ENCODE measurements around the gene MS4A4A.

MS4A4A gene

GRCh38 chr11:60318726-60319125 lies 38.3 kb downstream of the MS4A4A start:
- no peak overlapping the region for H3K27ac ChIP-seq (ENCODE audit: low read depth, low read length)
- no peak overlapping the region for H4K91ac ChIP-seq (ENCODE audit: low read depth, low read length)
- no peaks in the 10 kb centered on the region for H3K27me3 ChIP-seq (ENCODE audit: insufficient read depth, low read length)
- H3K4me1 ChIP-seq (ENCODE audit: control insufficient read depth in 1 of 2, insufficient read depth in 2 of 2, low read length in 2 of 2), result no peaks in the 10 kb centered on the region
- H2BK120ac ChIP-seq (ENCODE audit: insufficient read depth, low read length, poor library complexity), result no peak overlapping the region
- H2AFZ ChIP-seq (ENCODE audit: insufficient read depth, low read length, poor library complexity), result no peak overlapping the region
- no peak overlapping the region for H3K18ac ChIP-seq (ENCODE audit: low read length)
- no peak overlapping the region for H2BK5ac ChIP-seq (ENCODE audit: low read depth, low read length, poor library complexity)
- no peak overlapping the region for H3K14ac ChIP-seq (ENCODE audit: low read length)
- no CpG with 5 or more reads among the region's 2 CpGs for WGBS (ENCODE audit: extremely low coverage, insufficient coverage, insufficient read length)
- H3K4me2 ChIP-seq (ENCODE audit: low read length), result no peak overlapping the region
- H3K4me3 ChIP-seq (ENCODE audit: low read depth, low read length), result no peak overlapping the region
- no peak overlapping the region for H4K8ac ChIP-seq (ENCODE audit: low read depth, low read length)
- H3K36me3 ChIP-seq (ENCODE audit: control insufficient read depth in 1 of 2, insufficient read depth in 2 of 2, low read length in 2 of 2), result no peaks in the 10 kb centered on the region
- peak; percentile 55 to 70 for DNase-seq
- H4K12ac ChIP-seq (ENCODE audit: low read depth, low read length), result no peak overlapping the region
- no peak overlapping the region for H3K23ac ChIP-seq (ENCODE audit: low read length)
- no peak overlapping the region for H2AK5ac ChIP-seq (ENCODE audit: low read length)
- no peak overlapping the region for H3K9ac ChIP-seq (ENCODE audit: low read length)
- H3K79me2 ChIP-seq (ENCODE audit: control insufficient read depth, insufficient read depth, low read length, poor library complexity), result no peaks in the 10 kb centered on the region
- H2BK12ac ChIP-seq (ENCODE audit: low read length), result no peak overlapping the region
- H3K9me3 ChIP-seq (ENCODE audit: insufficient read depth, low read depth, low read length), result peaks cover 3% of the 10 kb centered on the region
- H3K79me1 ChIP-seq (ENCODE audit: low read length), result no peaks in the 10 kb centered on the region
- H3K4ac ChIP-seq (ENCODE audit: low read depth, low read length), result no peak overlapping the region

- Histone ChIP-seq H3K27ac (ENCODE audit: low read depth, low read length) (no peak overlapping the region), H2AK5ac (ENCODE audit: low read length) (no peak overlapping the region), H3K14ac (ENCODE audit: low read length) (no peak overlapping the region), H3K79me1 (ENCODE audit: low read length) (no peaks in the 10 kb centered on the region), H4K8ac (ENCODE audit: low read depth, low read length) (no peak overlapping the region), H3K4me3 (ENCODE audit: low read depth, low read length) (no peak overlapping the region), H3K9me3 (ENCODE audit: insufficient read depth, low read depth, low read length) (peaks cover 3% of the 10 kb centered on the region), H3K23ac (ENCODE audit: low read length) (no peak overlapping the region), H4K91ac (ENCODE audit: low read depth, low read length) (no peak overlapping the region), H3K27me3 (ENCODE audit: insufficient read depth, low read length) (no peaks in the 10 kb centered on the region), H2BK120ac (ENCODE audit: insufficient read depth, low read length, poor library complexity) (no peak overlapping the region), H3K9ac (ENCODE audit: low read length) (no peak overlapping the region), H2BK12ac (ENCODE audit: low read length) (no peak overlapping the region), H3K4me2 (ENCODE audit: low read length) (no peak overlapping the region), H2AFZ (ENCODE audit: insufficient read depth, low read length, poor library complexity) (no peak overlapping the region), H3K36me3 (ENCODE audit: control insufficient read depth in 1 of 2, insufficient read depth in 2 of 2, low read length in 2 of 2) (no peaks in the 10 kb centered on the region), H3K4ac (ENCODE audit: low read depth, low read length) (no peak overlapping the region), H4K12ac (ENCODE audit: low read depth, low read length) (no peak overlapping the region), H3K79me2 (ENCODE audit: control insufficient read depth, insufficient read depth, low read length, poor library complexity) (no peaks in the 10 kb centered on the region), H2BK5ac (ENCODE audit: low read depth, low read length, poor library complexity) (no peak overlapping the region), H3K18ac (ENCODE audit: low read length) (no peak overlapping the region), H3K4me1 (ENCODE audit: control insufficient read depth in 1 of 2, insufficient read depth in 2 of 2, low read length in 2 of 2) (no peaks in the 10 kb centered on the region)
- no peak for DNase-seq
Observed at GRCh38 chr11:60321051-60321450, 40.6 kb downstream of the MS4A4A start.

- H3K27ac ChIP-seq (ENCODE audit: low read depth, low read length), result no peak within 1 kb of the TSS
- H3K14ac ChIP-seq (ENCODE audit: low read length), result no peak within 1 kb of the TSS
- no peak within 1 kb of the TSS for H3K23ac ChIP-seq (ENCODE audit: low read length)
- H3K4me3 ChIP-seq (ENCODE audit: low read depth, low read length), result no peak within 1 kb of the TSS
- peaks cover 2% of the 10 kb centered on the region for H3K9me3 ChIP-seq (ENCODE audit: insufficient read depth, low read depth, low read length)
- no peak within 1 kb of the TSS for H3K9ac ChIP-seq (ENCODE audit: low read length)
- no CpG with 5 or more reads among the region's 1 CpG for WGBS (ENCODE audit: extremely low coverage, insufficient coverage, insufficient read length)
- H3K36me3 ChIP-seq (ENCODE audit: control insufficient read depth in 1 of 2, insufficient read depth in 2 of 2, low read length in 2 of 2), result no peaks in the 10 kb centered on the region
- H2BK120ac ChIP-seq (ENCODE audit: insufficient read depth, low read length, poor library complexity), result no peak within 1 kb of the TSS
- H4K91ac ChIP-seq (ENCODE audit: low read depth, low read length), result no peak within 1 kb of the TSS
- no peaks in the 10 kb centered on the region for H3K4me1 ChIP-seq (ENCODE audit: control insufficient read depth in 1 of 2, insufficient read depth in 2 of 2, low read length in 2 of 2)
- H3K79me1 ChIP-seq (ENCODE audit: low read length), result peaks cover 2% of the 10 kb centered on the region
- no peak within 1 kb of the TSS for H4K12ac ChIP-seq (ENCODE audit: low read depth, low read length)
- DNase-seq, result no peak
- H3K18ac ChIP-seq (ENCODE audit: low read length), result no peak within 1 kb of the TSS
- H3K4me2 ChIP-seq (ENCODE audit: low read length), result no peak within 1 kb of the TSS
- H2AFZ ChIP-seq (ENCODE audit: insufficient read depth, low read length, poor library complexity), result no peak within 1 kb of the TSS
- H4K8ac ChIP-seq (ENCODE audit: low read depth, low read length), result no peak within 1 kb of the TSS
- H2AK5ac ChIP-seq (ENCODE audit: low read length), result no peak within 1 kb of the TSS
- no peaks in the 10 kb centered on the region for H3K27me3 ChIP-seq (ENCODE audit: insufficient read depth, low read length)
- no peak within 1 kb of the TSS for H2BK5ac ChIP-seq (ENCODE audit: low read depth, low read length, poor library complexity)
- H2BK12ac ChIP-seq (ENCODE audit: low read length), result no peak within 1 kb of the TSS
- no peak within 1 kb of the TSS for H3K4ac ChIP-seq (ENCODE audit: low read depth, low read length)
- no peaks in the 10 kb centered on the region for H3K79me2 ChIP-seq (ENCODE audit: control insufficient read depth, insufficient read depth, low read length, poor library complexity)
Observed at GRCh38 chr11:60326955-60327354, 46.5 kb downstream of the MS4A4A start, which contains the start of gene MS4A6E. Gene MS4A6E (plus strand): TSS chr11:60327255. CDS start chr11:60334896, 7,641 bp downstream.

- Histone ChIP-seq H4K12ac (ENCODE audit: low read depth, low read length) (no peak overlapping the region), H4K8ac (ENCODE audit: low read depth, low read length) (no peak overlapping the region), H2BK12ac (ENCODE audit: low read length) (no peak overlapping the region), H3K9me3 (ENCODE audit: insufficient read depth, low read depth, low read length) (peaks cover 2% of the 10 kb centered on the region), H3K9ac (ENCODE audit: low read length) (no peak overlapping the region), H4K91ac (ENCODE audit: low read depth, low read length) (no peak overlapping the region), H3K79me2 (ENCODE audit: control insufficient read depth, insufficient read depth, low read length, poor library complexity) (no peaks in the 10 kb centered on the region), H2BK5ac (ENCODE audit: low read depth, low read length, poor library complexity) (no peak overlapping the region), H3K27me3 (ENCODE audit: insufficient read depth, low read length) (no peaks in the 10 kb centered on the region), H3K4ac (ENCODE audit: low read depth, low read length) (no peak overlapping the region), H3K27ac (ENCODE audit: low read depth, low read length) (no peak overlapping the region), H2AFZ (ENCODE audit: insufficient read depth, low read length, poor library complexity) (no peak overlapping the region), H3K23ac (ENCODE audit: low read length) (no peak overlapping the region), H2AK5ac (ENCODE audit: low read length) (no peak overlapping the region), H2BK120ac (ENCODE audit: insufficient read depth, low read length, poor library complexity) (no peak overlapping the region), H3K4me2 (ENCODE audit: low read length) (no peak overlapping the region), H3K4me3 (ENCODE audit: low read depth, low read length) (no peak overlapping the region), H3K79me1 (ENCODE audit: low read length) (peaks cover 2% of the 10 kb centered on the region), H3K4me1 (ENCODE audit: control insufficient read depth in 1 of 2, insufficient read depth in 2 of 2, low read length in 2 of 2) (no peaks in the 10 kb centered on the region), H3K18ac (ENCODE audit: low read length) (no peak overlapping the region), H3K36me3 (ENCODE audit: control insufficient read depth in 1 of 2, insufficient read depth in 2 of 2, low read length in 2 of 2) (no peaks in the 10 kb centered on the region), H3K14ac (ENCODE audit: low read length) (no peak overlapping the region)
- no peak for DNase-seq
Observed at GRCh38 chr11:60328460-60328859, 48.0 kb downstream of the MS4A4A start.

Data from trophoblast cell (in vitro differentiated cells and primary cell).